ENCODE measurements around the gene NFIC. TPM values are rescaled to one million over a fixed set of nuclear protein-coding genes. Genes with fewer than 3 reads are reported as not detected.

Gene NFIC
- total RNA-seq = 10 to 100 TPM; 30.2 to 34.8 TPM
- 10 to 100 TPM in 2 of 3 donors, 1 to 10 TPM in 1; 5.8 to 15.8 (median 12.1) TPM for polyA plus RNA-seq
- 5.3 to 9.7 (median 7.2) reads per million in 6 experiments for total RNA-seq

DNA sequence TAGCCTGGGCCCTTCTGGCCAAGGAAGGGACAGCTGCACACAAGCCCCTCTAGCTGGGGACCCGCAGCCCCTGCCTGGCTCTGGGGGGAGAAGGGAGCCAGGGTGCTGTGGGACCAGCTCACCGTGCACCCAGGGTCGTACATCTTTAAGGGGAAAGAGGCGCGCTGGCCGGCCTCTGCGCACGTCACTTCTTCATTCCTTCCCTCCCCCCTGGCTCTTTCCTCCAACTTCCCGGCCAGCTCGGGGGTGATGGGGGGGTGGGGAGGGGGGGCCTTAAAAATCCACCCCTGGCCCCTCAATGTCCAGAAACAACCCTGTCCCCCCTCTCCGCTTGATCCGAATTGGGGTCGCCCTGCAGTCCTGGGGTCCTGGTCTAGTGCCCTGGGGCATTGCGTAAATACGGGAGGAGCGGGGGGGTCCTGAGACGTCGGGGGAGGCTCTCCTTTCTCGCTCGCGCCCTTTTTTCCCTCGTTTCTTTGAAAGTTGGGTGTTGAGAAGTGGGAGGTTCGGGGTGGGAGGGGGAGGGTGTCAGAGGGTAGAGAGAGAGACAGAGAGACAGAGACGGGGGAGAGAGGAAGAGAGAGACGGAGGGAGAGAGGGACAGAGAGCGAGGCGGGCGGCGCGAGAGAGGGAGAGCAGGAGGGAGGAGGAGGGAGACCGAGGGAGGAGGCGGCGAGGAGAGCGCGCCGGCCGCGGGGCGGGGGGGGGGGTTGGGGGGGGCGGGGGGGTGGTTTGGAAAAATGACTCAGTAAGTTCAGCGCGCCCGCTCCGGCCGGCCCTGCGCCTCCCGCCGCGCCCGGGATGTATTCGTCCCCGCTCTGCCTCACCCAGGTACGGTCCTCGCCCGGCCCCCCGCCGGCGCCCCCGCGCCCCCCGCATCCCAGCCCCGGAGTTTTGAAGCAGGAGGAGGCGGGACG, at the start of gene NFIC:
Gene NFIC, plus strand, starts transcription at position 748 of the 917 bp plus-strand sequence. Its CDS starts 54 bp downstream, at position 802.
- POLR2A ChIA-PET = interaction anchor here (2.0 kb wide), 1 partner anchor 66 kb away, joined by 4 read pairs; no protein-coding TSS in a partner anchor
- no peaks in the 10 kb centered on the region for H3K27me3 Mint-ChIP-seq
- H3K4me1 Mint-ChIP-seq = peaks cover 43 to 72% (median 63%) of the 10 kb centered on the region in 4 donors
- peaks cover 0 to 2% (median 0%) of the 10 kb centered on the region in 9 donors for H3K9me3 Mint-ChIP-seq
- H3K27ac Mint-ChIP-seq = peak within 1 kb of the TSS in 4 of 10 donors; percentile 28 to 86 (median 64)
- peak within 1 kb of the TSS; percentile 68 to 86 (median 76) for H3K4me3 Mint-ChIP-seq
- ATAC-seq = peak; percentile 16 to 41
- peak in 2 of 10 donors; percentile 20 to 30 for DNase-seq
- peaks cover 0 to 2% (median 1%) of the 10 kb centered on the region in 3 donors for H3K36me3 Mint-ChIP-seq

DNA sequence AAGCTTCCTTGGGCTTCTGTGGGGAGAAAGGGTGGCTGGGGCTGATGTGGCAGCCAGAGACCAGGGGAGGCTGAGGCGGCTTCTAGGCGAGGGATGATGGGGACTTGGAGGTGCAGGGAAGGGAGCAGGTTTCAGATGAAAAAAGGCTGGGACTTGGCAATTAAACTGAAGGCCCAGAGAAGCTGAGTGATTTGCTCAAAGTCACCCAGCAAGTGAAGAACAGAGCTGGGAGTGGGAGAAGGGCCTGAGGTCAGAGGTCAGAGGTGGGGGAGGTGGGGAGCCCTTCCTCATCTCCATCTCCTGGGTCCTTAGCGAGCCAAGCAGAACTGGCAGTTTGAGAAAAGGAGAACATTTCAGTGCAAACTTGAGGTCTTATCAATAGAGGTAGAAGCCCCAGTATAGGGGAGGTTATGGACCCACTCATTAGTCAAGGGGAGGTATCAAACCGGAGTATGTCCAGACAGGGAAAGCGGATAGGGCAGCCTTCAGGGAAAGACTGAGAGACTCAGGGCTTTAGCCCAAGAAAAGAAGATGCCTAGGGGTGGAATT, 49.6 kb upstream of the NFIC start:
- no peak for DNase-seq
- H3K27me3 Mint-ChIP-seq = peaks cover 6 to 62% (median 33%) of the 10 kb centered on the region in 5 donors
- H3K4me1 Mint-ChIP-seq = peaks cover 0 to 3% (median under 1%) of the 10 kb centered on the region in 4 donors
- ATAC-seq = no peak
- peak overlapping the region in 1 of 10 donors; percentile 62 for H3K27ac Mint-ChIP-seq
- no peaks in the 10 kb centered on the region for H3K9me3 Mint-ChIP-seq
- H3K36me3 Mint-ChIP-seq = no peaks in the 10 kb centered on the region
- POLR2A ChIA-PET = no interaction called here
- no peak overlapping the region for H3K4me3 Mint-ChIP-seq

DNA sequence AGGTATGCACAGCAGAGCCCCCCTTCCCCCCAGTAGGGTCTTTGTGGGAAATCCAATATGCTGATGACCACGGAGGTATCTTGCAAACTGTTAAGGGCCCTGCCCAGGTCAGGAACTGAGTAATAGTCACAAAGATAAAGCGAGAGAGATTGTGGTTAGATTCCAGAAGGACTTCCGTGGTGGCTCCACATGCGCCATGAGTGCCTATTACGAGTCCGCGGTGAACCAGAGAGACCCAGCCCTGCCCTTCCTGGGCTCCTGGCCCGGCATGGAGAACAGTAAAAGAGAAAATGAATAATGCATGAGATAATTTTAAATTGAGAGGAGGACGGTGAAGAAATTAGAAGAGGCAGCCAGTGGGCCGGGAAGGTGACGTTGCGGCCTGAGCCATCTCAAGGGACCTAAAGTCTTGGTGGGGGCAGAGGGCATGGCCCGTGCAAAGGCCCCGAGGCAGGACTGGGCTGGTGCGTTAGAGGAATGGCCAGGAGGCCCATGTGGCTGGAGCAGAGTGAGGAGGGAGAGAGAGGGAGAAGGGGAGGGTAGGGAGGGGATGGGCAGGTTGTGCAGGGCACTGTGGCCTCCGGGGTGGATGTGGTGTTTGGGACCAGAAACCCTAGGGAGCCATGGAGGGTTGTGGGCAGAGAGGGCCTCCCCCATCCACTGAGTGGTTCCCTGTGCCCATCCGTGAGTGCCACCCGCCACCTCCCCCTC, 46.6 kb upstream of the NFIC start:
- DNase-seq = no peak
- Mint-ChIP-seq H3K36me3 (no peaks in the 10 kb centered on the region), H3K4me1 (peaks cover 0 to 7% (median under 1%) of the 10 kb centered on the region in 4 donors), H3K27ac (peak overlapping the region in 1 of 10 donors; percentile 14), H3K4me3 (no peak overlapping the region), H3K9me3 (no peaks in the 10 kb centered on the region), H3K27me3 (peaks cover 7 to 51% (median 35%) of the 10 kb centered on the region in 5 donors)
- no peak for ATAC-seq
- POLR2A ChIA-PET = no interaction called here

DNA sequence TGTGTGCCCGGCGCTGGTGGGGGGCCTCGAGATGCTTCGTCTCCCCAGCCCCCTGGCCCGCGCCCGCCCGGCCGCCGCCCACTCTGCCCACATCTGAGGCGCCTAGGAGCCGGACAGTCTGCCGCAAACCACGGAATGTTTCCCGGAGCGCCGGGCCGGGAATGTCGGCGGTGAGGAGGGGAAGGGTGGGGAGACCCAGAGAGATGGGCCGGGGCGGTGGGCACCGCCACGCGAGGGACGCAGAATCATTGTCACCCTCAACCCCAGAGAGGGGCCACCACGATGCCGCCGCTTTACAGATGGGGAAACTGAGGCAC, 46.1 kb upstream of the NFIC start:
- Mint-ChIP-seq H3K27me3 (peaks cover 7 to 51% (median 35%) of the 10 kb centered on the region in 5 donors), H3K4me1 (peaks cover 0 to 7% (median under 1%) of the 10 kb centered on the region in 4 donors), H3K9me3 (no peaks in the 10 kb centered on the region), H3K27ac (no peak overlapping the region), H3K36me3 (no peaks in the 10 kb centered on the region), H3K4me3 (no peak overlapping the region)
- POLR2A ChIA-PET = no interaction called here
- ATAC-seq = no peak
- no peak for DNase-seq

DNA sequence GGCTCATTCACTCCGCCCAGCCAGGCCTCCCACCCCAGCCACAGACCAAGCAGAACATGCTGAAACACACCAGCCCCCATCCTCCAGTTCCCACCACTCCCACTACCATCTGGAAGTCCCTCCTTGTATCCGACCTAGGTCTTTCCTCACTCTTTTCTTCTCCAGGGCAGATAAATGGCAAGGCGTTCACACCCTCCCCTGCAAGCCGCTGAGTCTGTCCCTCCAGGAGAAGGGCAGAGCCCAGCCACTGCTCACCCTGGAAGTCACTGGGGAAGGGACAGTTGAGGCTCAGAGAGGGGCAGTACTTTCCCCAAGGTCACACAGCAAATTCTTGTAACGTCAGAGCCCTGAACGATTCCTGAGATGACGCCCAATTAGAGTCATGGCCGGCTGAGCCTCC, 45.5 kb upstream of the NFIC start:
- H3K4me1 Mint-ChIP-seq = peaks cover 0 to 7% (median under 1%) of the 10 kb centered on the region in 4 donors
- H3K27ac Mint-ChIP-seq = no peak overlapping the region
- POLR2A ChIA-PET = no interaction called here
- DNase-seq = no peak
- no peak overlapping the region for H3K4me3 Mint-ChIP-seq
- H3K27me3 Mint-ChIP-seq = peaks cover 7 to 49% (median 34%) of the 10 kb centered on the region in 5 donors
- no peaks in the 10 kb centered on the region for H3K9me3 Mint-ChIP-seq
- H3K36me3 Mint-ChIP-seq = no peaks in the 10 kb centered on the region
- no peak for ATAC-seq

DNA sequence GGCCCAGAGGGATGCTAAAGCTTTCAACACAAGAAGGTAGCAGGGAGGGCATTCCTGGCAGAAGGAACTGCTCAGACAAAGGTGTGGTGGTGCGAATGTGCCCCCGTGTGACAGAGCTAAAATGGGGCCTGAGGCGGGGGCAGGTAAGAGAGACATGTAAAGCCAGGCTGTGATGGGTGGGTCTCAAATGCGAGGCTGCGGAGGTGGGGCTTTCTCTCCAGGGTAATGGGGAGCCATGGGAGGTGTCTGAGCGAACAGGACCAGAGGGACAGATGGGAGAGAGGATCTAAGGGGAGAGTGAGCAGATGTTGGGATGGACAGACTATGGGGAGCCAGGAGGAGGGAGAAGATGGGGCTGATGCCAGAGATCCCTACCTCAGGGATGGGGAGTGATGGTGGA, 44.7 kb upstream of the NFIC start:
- DNase-seq = no peak
- Mint-ChIP-seq H3K27me3 (peaks cover 7 to 41% (median 27%) of the 10 kb centered on the region in 5 donors), H3K4me1 (peaks cover 0 to 7% (median under 1%) of the 10 kb centered on the region in 4 donors), H3K9me3 (no peaks in the 10 kb centered on the region), H3K36me3 (no peaks in the 10 kb centered on the region), H3K4me3 (no peak overlapping the region), H3K27ac (peak overlapping the region in 2 of 10 donors; percentile 37 to 76)
- ATAC-seq = no peak
- POLR2A ChIA-PET = interaction anchor here (0.6 kb wide), 1 partner anchor 339 kb away, joined by 3 read pairs; no protein-coding TSS in a partner anchor

DNA sequence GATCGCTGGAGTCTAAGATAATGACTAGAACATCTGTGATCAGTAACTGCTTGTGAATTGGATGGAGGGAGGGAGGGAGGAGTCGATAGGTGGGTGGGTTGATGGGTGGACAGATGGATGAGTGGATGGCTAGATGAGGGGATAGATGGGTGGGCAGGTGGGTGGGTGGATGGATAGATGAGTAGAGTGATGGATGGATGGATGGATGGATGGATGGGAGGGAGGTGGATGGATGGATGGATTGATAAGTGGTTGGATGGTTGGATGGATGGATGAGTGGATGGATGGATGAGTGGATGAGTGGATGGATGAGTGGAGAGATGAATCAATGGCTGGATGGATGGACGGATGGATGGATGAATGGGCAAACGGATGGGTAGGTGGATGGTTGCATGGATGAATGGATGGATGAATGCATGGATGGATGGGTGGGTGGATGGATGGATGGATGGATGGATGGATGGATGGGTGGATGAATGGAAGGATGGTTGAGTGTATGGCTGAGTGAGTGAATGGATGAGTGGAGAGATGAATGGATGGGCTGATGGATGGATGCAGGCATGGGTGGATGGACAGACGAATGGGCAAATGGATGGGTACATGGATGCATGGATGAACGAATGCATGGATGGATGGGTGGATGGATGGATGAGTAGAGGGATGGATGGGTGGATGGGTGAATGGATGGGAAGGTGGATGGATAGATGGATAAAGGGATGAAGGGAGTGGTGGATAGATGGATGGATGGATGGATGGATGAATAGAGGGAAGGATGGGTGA, 44.0 kb upstream of the NFIC start:
- POLR2A ChIA-PET = interaction anchor here (0.6 kb wide), 1 partner anchor 338 kb away, joined by 3 read pairs; no protein-coding TSS in a partner anchor
- ATAC-seq (no peak), DNase-seq (no peak)
- Mint-ChIP-seq H3K4me3 (no peak overlapping the region), H3K9me3 (no peaks in the 10 kb centered on the region), H3K27ac (peak overlapping the region in 1 of 10 donors; percentile 4), H3K36me3 (no peaks in the 10 kb centered on the region), H3K4me1 (peaks cover 0 to 7% (median under 1%) of the 10 kb centered on the region in 4 donors), H3K27me3 (peaks cover 7 to 38% (median 26%) of the 10 kb centered on the region in 5 donors)

DNA sequence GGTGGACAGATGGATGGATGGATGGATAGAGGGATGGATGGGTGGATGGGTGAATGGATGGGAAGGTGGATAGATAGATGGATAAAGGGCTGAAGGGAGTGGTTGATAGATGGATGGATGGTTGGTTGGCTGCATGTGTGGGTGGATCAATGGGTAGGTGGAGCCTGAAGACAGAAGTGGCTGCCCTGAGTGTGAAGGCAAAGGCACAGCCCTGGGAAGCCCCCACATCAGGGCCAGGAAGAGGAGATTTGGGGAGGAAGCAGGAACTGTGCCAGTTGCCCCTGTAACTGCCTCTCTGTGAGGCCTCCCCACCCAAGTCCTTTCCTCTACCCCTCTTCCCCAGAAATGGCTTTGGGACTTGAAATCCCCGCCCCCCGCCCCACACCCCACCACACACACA, 43.4 kb upstream of the NFIC start:
- ATAC-seq = no peak
- POLR2A ChIA-PET = interaction anchor here (0.5 kb wide), 1 partner anchor 82 kb away, joined by 4 read pairs; no protein-coding TSS in a partner anchor
- Mint-ChIP-seq H3K9me3 (no peaks in the 10 kb centered on the region), H3K27ac (no peak overlapping the region), H3K4me3 (no peak overlapping the region), H3K4me1 (peaks cover 0 to 7% (median under 1%) of the 10 kb centered on the region in 4 donors), H3K27me3 (peaks cover 7 to 38% (median 26%) of the 10 kb centered on the region in 5 donors), H3K36me3 (no peaks in the 10 kb centered on the region)
- no peak for DNase-seq

DNA sequence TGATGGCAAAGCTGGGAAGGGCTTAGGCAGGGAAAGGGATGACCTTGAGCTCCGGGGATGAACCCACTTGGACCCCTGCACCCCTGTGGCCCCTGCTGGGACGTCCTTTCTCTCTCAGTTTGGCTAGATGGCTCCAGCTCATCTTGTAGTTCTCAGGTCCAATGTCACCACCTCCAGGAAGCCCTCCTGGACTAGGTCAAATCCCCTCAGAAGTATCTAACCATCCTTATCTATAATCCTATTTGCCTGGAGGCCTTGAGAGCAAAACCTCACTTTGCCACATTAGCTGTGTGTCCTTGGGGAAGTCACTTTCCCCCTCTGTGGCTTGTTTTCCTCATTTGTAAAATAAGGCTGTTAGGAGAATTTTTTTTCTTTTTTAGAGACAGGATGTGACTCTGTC, 42.7 kb upstream of the NFIC start:
- Mint-ChIP-seq H3K4me3 (no peak overlapping the region), H3K4me1 (peaks cover 0 to 7% (median under 1%) of the 10 kb centered on the region in 4 donors), H3K36me3 (no peaks in the 10 kb centered on the region), H3K27ac (no peak overlapping the region), H3K27me3 (peaks cover 7 to 38% (median 26%) of the 10 kb centered on the region in 5 donors), H3K9me3 (no peaks in the 10 kb centered on the region)
- ATAC-seq = no peak
- DNase-seq = no peak
- POLR2A ChIA-PET = interaction anchor here (0.5 kb wide), 1 partner anchor 82 kb away, joined by 4 read pairs; no protein-coding TSS in a partner anchor

DNA sequence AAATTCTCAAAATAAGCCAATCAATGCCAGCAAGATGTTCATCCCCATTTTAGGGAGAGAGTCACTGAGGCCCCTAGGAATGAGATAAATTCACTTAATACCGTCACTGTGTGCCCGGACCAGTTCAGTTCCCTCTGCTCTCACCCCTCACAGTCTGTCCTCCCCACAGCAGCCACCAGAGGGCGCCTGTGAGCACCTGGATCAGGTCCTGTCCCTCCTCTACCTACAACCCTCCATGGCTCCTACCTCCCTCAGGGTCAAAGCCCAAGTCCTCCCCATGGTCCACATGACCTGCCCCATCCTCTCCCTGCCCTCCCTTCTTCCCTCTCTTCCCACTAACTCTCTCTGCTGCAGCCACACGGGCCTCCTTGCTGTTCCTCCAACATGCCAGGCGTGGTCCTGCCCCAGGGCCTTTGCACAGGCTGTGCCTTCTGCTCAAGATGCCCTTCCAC, 42.0 kb upstream of the NFIC start:
- Mint-ChIP-seq H3K9me3 (no peaks in the 10 kb centered on the region), H3K27ac (peak overlapping the region in 1 of 10 donors; percentile 37), H3K36me3 (no peaks in the 10 kb centered on the region), H3K27me3 (peaks cover 7 to 36% (median 24%) of the 10 kb centered on the region in 5 donors), H3K4me3 (no peak overlapping the region), H3K4me1 (peaks cover 0 to 7% (median under 1%) of the 10 kb centered on the region in 4 donors)
- DNase-seq (peak; percentile 41 to 84 (median 62)), ATAC-seq (peak; percentile 62 to 64)
- POLR2A ChIA-PET = no interaction called here

DNA sequence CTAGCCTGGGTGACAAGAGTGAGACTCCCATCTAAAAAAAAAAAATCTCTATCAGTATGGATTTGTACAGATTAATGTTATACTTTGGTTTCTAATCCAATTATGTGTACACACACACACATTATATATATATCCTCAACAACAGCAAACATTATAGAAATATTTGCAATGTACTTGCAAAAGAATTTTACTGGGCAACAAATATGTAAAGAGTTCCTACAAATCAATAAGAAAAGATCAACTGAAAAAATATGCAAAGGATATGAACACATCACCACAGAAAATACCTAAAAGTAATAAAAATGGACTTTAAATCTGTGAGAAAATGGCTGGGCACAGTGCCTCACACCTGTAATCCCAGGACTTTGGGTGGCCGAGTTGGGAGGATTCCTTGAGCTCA, 40.9 kb upstream of the NFIC start:
- peaks cover 0 to 7% (median under 1%) of the 10 kb centered on the region in 4 donors for H3K4me1 Mint-ChIP-seq
- no peak overlapping the region for H3K4me3 Mint-ChIP-seq
- ATAC-seq (no peak), DNase-seq (no peak)
- no peak overlapping the region for H3K27ac Mint-ChIP-seq
- H3K9me3 Mint-ChIP-seq = no peaks in the 10 kb centered on the region
- peaks cover 4 to 27% (median 19%) of the 10 kb centered on the region in 5 donors for H3K27me3 Mint-ChIP-seq
- POLR2A ChIA-PET = interaction anchor here (0.6 kb wide), 2 partner anchors 11 to 38 kb away, joined by 3 to 5 read pairs; no protein-coding TSS in a partner anchor
- H3K36me3 Mint-ChIP-seq = no peaks in the 10 kb centered on the region

All from naive thymus-derived CD8-positive, alpha-beta T cell (primary cell).